Measurements from ENCODE around the gene DCTN3.
A peak's percentile ranks its signal among the peaks of the same experiment; 100 is the strongest.

DNA sequence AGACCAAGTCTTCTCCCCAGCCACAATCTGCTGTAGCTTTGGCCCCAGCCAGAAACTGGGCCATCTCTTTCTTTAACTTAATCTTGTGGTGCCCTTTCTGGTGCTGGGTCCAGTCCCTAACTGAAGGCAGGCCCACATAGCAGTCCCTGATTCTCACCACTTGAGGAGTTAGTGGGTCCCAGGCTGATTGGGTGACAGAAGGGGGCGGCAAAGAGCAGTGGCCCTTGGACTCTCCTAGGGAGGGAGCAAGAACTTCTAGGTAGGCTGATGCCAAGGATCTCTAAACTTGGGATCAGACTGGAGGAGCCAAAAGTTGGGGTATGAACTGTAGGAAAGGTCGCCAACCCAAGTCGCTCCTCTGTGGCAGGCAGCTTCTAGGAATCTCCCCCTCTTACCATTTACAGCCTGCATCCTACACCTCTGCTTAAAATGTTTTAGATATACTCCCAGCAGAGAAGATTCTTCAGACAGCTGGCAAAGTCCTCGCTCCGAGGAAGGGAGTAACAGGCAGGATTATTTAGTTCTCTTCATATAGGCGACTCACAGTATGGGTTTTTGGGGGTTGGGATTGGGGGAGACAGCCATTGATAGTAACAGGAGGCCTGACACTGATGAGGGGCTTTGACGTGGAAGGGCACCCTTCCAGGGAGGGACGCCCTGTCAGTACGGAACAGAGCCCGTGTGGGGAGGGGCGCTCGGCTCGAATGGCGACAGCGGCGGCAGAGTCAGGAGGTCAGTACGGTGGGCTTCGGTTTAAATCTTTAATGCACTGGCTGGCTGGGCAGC is 44.2 kb upstream of the DCTN3 start:
- no peak for TF ChIP-seq POLR2A (IDR thresholded peaks at IDR 0.05)
- TF ChIP-seq, protein P1, sequence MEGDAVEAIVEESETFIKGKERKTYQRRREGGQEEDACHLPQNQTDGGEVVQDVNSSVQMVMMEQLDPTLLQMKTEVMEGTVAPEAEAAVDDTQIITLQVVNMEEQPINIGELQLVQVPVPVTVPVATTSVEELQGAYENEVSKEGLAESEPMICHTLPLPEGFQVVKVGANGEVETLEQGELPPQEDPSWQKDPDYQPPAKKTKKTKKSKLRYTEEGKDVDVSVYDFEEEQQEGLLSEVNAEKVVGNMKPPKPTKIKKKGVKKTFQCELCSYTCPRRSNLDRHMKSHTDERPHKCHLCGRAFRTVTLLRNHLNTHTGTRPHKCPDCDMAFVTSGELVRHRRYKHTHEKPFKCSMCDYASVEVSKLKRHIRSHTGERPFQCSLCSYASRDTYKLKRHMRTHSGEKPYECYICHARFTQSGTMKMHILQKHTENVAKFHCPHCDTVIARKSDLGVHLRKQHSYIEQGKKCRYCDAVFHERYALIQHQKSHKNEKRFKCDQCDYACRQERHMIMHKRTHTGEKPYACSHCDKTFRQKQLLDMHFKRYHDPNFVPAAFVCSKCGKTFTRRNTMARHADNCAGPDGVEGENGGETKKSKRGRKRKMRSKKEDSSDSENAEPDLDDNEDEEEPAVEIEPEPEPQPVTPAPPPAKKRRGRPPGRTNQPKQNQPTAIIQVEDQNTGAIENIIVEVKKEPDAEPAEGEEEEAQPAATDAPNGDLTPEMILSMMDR (IDR thresholded peaks at IDR 0.05) = peak in 1 of 3 donors; percentile 23
